Stimulated activated CD8-positive, alpha-beta memory T cell treated with anti-CD3 and anti-CD28 coated beads, Interleukin-12 subunit alpha, Interleukin-12 subunit beta, amount 100 ng/mL, for 4 hours (primary cell): ENCODE measurements around the gene CDC45.
"Not testable (repeated sequence)": the region's sequence is repeated elsewhere in the genome, so short reads cannot be mapped to it uniquely, and the experiment has no call there.

Experiments used
- DNase-seq: peaks from one replicate; pipeline ENCODE4 v3.0.0-alpha.2; 2020; ENCODE audit warnings: low read depth

Gene CDC45

GRCh38 chr22:19517171-19517500 is 37.4 kb downstream of the CDC45 start:
- DNase-seq: no peak

GRCh38 chr22:19517919-19518611 is 38.3 kb downstream of the CDC45 start:
- no peak for DNase-seq

GRCh38 chr22:19518635-19519034 is 38.9 kb downstream of the CDC45 start:
- no peak for DNase-seq

GRCh38 chr22:19519041-19519926 is 39.6 kb downstream of the CDC45 start:
- DNase-seq: no peak

GRCh38 chr22:19520007-19520406 is 40.3 kb downstream of the CDC45 start:
- no peak for DNase-seq

GRCh38 chr22:19520566-19521305 is 41.0 kb downstream of the CDC45 start:
- no peak for DNase-seq

- DNase-seq: no peak
Measured at GRCh38 chr22:19522190-19522880, 42.6 kb downstream of the CDC45 start.

- DNase-seq: no peak
Measured at GRCh38 chr22:19522881-19523239, 43.1 kb downstream of the CDC45 start.

- DNase-seq: no peak
Measured at GRCh38 chr22:19523240-19524169, 43.8 kb downstream of the CDC45 start.

GRCh38 chr22:19524170-19525115 is 44.7 kb downstream of the CDC45 start, which contains the start of gene CLDN5:
CLDN5 (minus strand) TSS chr22:19524410; CDS start chr22:19524255, 155 bp downstream.
- DNase-seq: no peak

GRCh38 chr22:19525116-19525660 is 45.5 kb downstream of the CDC45 start:
- no peak for DNase-seq

- DNase-seq: no peak
Measured at GRCh38 chr22:19525666-19526065, 45.9 kb downstream of the CDC45 start.

GRCh38 chr22:19526076-19526701 is 46.5 kb downstream of the CDC45 start:
- no peak for DNase-seq

- DNase-seq: no peak
Measured at GRCh38 chr22:19526702-19527111, 47.0 kb downstream of the CDC45 start.

GRCh38 chr22:19527321-19527721 is 47.6 kb downstream of the CDC45 start:
- no peak for DNase-seq

GRCh38 chr22:19527861-19528417 is 48.2 kb downstream of the CDC45 start:
- no peak for DNase-seq

GRCh38 chr22:19529811-19530210 is 50.1 kb downstream of the CDC45 start:
- DNase-seq: no peak

- DNase-seq: no peak
Measured at GRCh38 chr22:19530751-19531150, 51.0 kb downstream of the CDC45 start.

- not testable (repeated sequence) for DNase-seq
Measured at GRCh38 chr22:19531327-19531726, 51.6 kb downstream of the CDC45 start.
